Ovary (tissue), 3 donors: ENCODE measurements around the gene CCDC71.

Experiments
- EP300 ChIP-seq: sonication (generic); formaldehyde crosslinking; IDR thresholded peaks from one replicate; pipeline ENCODE4 v1.6.1; 2017; ENCODE audit warnings: antibody characterized with exemption
- POLR2A ChIP-seq: fragments of 450-650 bp; IDR thresholded peaks from one replicate; pipeline ENCODE4 v1.6.1; 2017; ENCODE audit warnings: antibody characterized with exemption, mild to moderate bottlenecking, moderate library complexity
- TF ChIP-seq, protein P1 (sequence below), 3 donors: fragments of 450-650 bp in 2 of 3; fragments of 200-600 bp in 1 of 3; IDR thresholded peaks; one replicate each; pipeline versions ENCODE4 v1.5.1 to v1.8.0; 2016 to 2022; ENCODE audit warnings: antibody characterized with exemption in 3 of 3, mild to moderate bottlenecking in 1 of 3
- donor health status: DM: no; HTN: no; CAD: no.

DNA sequence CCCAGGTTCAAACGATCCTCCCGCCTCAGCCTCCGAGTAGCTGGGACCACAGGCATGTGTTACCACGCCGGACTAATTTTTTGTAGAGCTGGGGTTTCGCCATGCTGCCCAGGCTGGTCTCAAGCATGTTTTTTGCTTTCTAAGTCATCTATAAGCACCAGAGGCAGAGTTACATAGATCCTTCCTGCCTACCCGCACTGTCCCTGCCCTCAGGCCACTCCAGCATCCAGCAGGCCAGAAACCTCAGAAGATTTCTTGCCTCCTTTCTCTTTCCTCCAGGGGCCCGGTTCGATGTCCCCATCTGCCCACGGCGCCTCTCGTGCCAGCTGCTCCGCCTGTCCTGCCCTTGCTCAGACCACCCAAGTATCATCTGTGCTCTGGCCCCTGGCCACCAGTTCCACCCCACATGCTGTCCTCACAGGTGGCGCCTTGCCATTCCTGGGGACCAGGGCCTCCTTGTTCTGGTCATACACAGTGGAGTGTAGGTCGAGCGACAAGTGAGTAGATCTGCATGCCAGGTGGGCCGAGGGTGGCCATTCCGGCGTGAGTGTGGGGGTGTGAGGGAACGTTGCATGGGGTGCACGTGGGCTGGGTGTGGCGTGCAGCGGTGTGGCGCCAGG lies 32.6 kb upstream of the CCDC71 start:
- TF ChIP-seq, protein P1, sequence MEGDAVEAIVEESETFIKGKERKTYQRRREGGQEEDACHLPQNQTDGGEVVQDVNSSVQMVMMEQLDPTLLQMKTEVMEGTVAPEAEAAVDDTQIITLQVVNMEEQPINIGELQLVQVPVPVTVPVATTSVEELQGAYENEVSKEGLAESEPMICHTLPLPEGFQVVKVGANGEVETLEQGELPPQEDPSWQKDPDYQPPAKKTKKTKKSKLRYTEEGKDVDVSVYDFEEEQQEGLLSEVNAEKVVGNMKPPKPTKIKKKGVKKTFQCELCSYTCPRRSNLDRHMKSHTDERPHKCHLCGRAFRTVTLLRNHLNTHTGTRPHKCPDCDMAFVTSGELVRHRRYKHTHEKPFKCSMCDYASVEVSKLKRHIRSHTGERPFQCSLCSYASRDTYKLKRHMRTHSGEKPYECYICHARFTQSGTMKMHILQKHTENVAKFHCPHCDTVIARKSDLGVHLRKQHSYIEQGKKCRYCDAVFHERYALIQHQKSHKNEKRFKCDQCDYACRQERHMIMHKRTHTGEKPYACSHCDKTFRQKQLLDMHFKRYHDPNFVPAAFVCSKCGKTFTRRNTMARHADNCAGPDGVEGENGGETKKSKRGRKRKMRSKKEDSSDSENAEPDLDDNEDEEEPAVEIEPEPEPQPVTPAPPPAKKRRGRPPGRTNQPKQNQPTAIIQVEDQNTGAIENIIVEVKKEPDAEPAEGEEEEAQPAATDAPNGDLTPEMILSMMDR (IDR thresholded peaks at IDR 0.05) = no peak
- TF ChIP-seq POLR2A = no peak
- no peak for TF ChIP-seq EP300
